ENCODE results near the gene KANK2. TPM values are rescaled to one million over a fixed set of nuclear protein-coding genes. Genes with fewer than 3 reads are reported as not detected.

Gene KANK2
- total and polyA plus RNA-seq, 2 of the 13 experiments (the other 11 are each of a cell fraction or from before 2014, with no cell fraction given) = 5.7 to 12.9 TPM

DNA sequence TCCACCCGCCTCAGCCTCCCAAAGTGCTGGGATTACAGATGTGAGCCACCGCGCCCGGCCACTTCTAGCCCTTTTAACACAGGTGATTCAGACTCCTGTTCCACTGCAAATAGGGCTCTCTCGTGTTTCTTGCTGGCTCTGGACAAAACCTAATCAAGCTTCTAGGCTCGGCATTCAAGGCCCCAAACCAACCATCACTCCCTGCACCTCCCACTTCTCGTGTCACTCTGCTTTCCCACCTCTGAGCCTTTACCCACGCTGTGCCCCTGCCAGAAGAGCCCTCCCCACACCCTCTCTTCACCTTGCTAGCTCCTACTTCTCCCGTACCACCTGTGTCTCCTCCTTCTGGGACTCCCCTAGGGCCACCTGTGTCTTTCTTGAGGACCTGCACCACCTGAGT lies 19.8 kb downstream of the KANK2 start:
- Histone ChIP-seq H3K4me1 (ENCODE audit: insufficient read depth, low read length) (peaks cover 8% of the 10 kb centered on the region; the same call in 1 of the 2 replicates), H3K36me3 (replicated peaks in 1 of 2; ENCODE audit: control insufficient read depth in 1 of 2, insufficient read depth in 2 of 2, low read length in 2 of 2) (peaks cover 2 to 20% of the 10 kb centered on the region in 2 experiments; a peak in 3 of 5 replicates), H3K79me2 (ENCODE audit: insufficient read depth, low read length) (no peaks in the 10 kb centered on the region), H2AFZ (ENCODE audit: low read length) (no peak overlapping the region), H3K27ac (ENCODE audit: extremely low read length, insufficient read depth, low read length) (no peak overlapping the region), H3K27me3 (ENCODE audit: control insufficient read depth in 1 of 2, insufficient read depth in 2 of 2, low read length in 2 of 2) (no peaks in the 10 kb centered on the region), H3K9ac (ENCODE audit: insufficient read depth, low read depth, low read length) (no peak overlapping the region), H3K9me3 (ENCODE audit: low read length) (no peaks in the 10 kb centered on the region), H3K4me2 (ENCODE audit: low read depth, low read length) (no peak overlapping the region), H4K20me1 (ENCODE audit: insufficient read depth, low read length) (no peaks in the 10 kb centered on the region), H3K4me3 (replicated peaks in 1 of 3; ENCODE audit: insufficient read depth in 1 of 3, low read depth in 2 of 3, low read length in 3 of 3) (no peak overlapping the region)
- CTCF ChIA-PET (ENCODE audit: low intra/inter-chr PET ratio, low total read pairs) = no interaction called here
- WGBS (ENCODE audit: low lambda C conversion rate) = 95% methylated on average over 9 of the region's 9 CpGs
- in situ Hi-C loops (cut with HindIII; ENCODE audit: extremely low pct_ligation_motif_present, low pct_unique_long_range_greater_than_20kb) = no loop called here
- DNase-seq (ENCODE audit: low spot score) (no peak), ATAC-seq (no peak), FAIRE-seq (no peak)
- POLR2A ChIA-PET = no interaction called here
- intact Hi-C loops (cut with micrococcal nuclease; ENCODE audit: unreplicated experiment) = no loop called here
- BruUV-seq (replicated peaks) = no TSS peak
- TF ChIP-seq ERF (CRISPR knock-in tag; IDR thresholded peaks at IDR 0.05) (no peak), ZNF354B (CRISPR knock-in tag; IDR thresholded peaks at IDR 0.05) (no peak), ZBTB10 (CRISPR knock-in tag; IDR thresholded peaks at IDR 0.05; ENCODE audit: borderline replicate concordance) (no peak), THAP11 (CRISPR knock-in tag; IDR thresholded peaks at IDR 0.05) (no peak), ZNF160 (CRISPR knock-in tag; IDR thresholded peaks at IDR 0.05) (no peak), JUND (CRISPR knock-in tag; IDR thresholded peaks at IDR 0.05) (no peak), RFX3 (CRISPR knock-in tag; IDR thresholded peaks at IDR 0.05) (no peak), MYC (CRISPR knock-in tag; IDR thresholded peaks at IDR 0.05; ENCODE audit: borderline replicate concordance) (no peak), GATAD2A (CRISPR knock-in tag; IDR thresholded peaks at IDR 0.05) (no peak), ZNF784 (CRISPR knock-in tag; IDR thresholded peaks at IDR 0.05; ENCODE audit: borderline replicate concordance) (no peak), ZBTB44 (CRISPR knock-in tag; IDR thresholded peaks at IDR 0.05) (no peak), KLF6 (CRISPR knock-in tag; IDR thresholded peaks at IDR 0.05) (no peak), DNMT3B (CRISPR knock-in tag; conservative IDR thresholded peaks at IDR 0.05) (no peak), TSC22D2 (CRISPR knock-in tag; IDR thresholded peaks at IDR 0.05; ENCODE audit: borderline replicate concordance) (no peak), ADNP (CRISPR knock-in tag; IDR thresholded peaks at IDR 0.05) (no peak)
- TF ChIP-seq, protein P1, sequence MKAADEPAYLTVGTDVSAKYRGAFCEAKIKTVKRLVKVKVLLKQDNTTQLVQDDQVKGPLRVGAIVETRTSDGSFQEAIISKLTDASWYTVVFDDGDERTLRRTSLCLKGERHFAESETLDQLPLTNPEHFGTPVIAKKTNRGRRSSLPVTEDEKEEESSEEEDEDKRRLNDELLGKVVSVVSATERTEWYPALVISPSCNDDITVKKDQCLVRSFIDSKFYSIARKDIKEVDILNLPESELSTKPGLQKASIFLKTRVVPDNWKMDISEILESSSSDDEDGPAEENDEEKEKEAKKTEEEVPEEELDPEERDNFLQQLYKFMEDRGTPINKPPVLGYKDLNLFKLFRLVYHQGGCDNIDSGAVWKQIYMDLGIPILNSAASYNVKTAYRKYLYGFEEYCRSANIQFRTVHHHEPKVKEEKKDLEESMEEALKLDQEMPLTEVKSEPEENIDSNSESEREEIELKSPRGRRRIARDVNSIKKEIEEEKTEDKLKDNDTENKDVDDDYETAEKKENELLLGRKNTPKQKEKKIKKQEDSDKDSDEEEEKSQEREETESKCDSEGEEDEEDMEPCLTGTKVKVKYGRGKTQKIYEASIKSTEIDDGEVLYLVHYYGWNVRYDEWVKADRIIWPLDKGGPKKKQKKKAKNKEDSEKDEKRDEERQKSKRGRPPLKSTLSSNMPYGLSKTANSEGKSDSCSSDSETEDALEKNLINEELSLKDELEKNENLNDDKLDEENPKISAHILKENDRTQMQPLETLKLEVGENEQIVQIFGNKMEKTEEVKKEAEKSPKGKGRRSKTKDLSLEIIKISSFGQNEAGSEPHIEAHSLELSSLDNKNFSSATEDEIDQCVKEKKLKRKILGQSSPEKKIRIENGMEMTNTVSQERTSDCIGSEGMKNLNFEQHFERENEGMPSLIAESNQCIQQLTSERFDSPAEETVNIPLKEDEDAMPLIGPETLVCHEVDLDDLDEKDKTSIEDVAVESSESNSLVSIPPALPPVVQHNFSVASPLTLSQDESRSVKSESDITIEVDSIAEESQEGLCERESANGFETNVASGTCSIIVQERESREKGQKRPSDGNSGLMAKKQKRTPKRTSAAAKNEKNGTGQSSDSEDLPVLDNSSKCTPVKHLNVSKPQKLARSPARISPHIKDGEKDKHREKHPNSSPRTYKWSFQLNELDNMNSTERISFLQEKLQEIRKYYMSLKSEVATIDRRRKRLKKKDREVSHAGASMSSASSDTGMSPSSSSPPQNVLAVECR (CRISPR knock-in tag; IDR thresholded peaks at IDR 0.05; ENCODE audit: borderline replicate concordance) = no peak

Measured in HepG2 (cell line).